GM19023 (cell line): ENCODE results near the gene TMC8.
A peak's percentile ranks its signal among the peaks of the same experiment; 100 is the strongest.
"Not testable (repeated sequence)": the region's sequence is repeated elsewhere in the genome, so short reads cannot be mapped to it uniquely, and the experiment has no call there.

Source experiments
- ATAC-seq: cut with Tn5 transposase; IDR thresholded peaks from one replicate; pipeline ENCODE4 v1.9.1; 2021; ENCODE audit warnings: mild to moderate bottlenecking, moderate library complexity; ENCODE audit not compliant: unreplicated experiment

The TMC8 gene

GRCh38 chr17:78133971-78134898 lies 3.7 kb downstream of the TMC8 start:
- ATAC-seq: no peak

DNA sequence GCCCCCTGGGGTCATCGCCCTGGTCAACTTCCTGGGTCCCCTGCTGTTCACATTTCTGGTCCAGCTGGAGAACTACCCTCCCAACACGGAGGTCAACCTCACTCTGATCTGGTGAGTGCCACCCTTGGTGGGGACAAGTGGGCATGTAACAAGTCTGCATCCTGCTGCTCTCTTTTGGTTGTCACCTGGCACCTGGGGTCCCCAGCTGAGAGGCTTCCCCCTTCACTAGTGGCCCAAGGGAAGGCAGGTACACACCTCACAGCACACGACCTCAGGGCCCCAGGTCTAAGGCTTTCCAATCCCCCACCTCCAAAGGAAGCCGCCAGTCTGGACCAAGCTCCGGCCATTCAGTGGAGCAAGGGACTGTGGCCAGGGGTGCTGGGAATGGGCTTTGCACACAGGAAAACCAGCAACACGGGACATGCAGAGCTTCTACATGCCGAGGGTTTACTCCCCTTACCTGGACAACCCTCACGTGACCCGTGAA lies 4.4 kb downstream of the TMC8 start:
- ATAC-seq: no peak

GRCh38 chr17:78135858-78136500 lies 5.4 kb downstream of the TMC8 start:
- no peak for ATAC-seq

DNA sequence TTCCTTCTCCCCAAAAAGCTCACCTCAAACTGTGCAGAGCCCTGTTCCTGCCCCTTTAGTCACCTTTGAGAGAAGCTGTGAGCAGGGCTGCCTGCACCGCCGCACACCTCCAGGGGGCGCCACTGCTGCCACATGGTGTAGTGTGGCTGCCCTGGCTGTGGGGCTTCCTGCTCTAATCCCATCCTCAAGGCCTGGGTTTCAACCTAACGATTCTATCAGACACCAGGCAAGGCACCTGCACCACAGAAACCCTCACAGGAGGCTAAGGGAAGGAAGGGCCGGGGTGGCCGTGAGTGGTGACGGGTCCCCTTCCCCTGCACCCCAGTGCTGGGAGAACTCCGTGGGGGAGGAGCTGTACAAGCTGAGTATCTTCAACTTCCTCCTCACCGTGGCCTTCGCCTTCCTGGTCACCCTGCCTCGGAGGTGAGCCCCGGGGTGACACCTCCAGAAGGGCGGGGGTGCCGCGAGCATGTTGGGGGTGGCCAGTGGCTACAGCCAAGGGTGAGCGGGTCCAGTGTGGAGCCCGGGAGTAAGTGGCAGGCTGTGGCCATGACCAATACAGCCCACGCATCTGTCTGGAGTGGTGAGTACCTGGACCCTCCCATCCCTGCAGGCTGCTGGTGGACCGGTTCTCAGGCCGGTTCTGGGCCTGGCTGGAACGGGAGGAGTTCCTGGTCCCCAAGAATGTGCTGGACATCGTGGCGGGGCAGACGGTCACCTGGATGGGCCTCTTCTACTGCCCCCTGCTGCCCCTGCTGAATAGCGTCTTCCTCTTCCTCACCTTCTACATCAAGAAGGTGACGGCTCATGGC lies 7.0 kb downstream of the TMC8 start:
- ATAC-seq: no peak

DNA sequence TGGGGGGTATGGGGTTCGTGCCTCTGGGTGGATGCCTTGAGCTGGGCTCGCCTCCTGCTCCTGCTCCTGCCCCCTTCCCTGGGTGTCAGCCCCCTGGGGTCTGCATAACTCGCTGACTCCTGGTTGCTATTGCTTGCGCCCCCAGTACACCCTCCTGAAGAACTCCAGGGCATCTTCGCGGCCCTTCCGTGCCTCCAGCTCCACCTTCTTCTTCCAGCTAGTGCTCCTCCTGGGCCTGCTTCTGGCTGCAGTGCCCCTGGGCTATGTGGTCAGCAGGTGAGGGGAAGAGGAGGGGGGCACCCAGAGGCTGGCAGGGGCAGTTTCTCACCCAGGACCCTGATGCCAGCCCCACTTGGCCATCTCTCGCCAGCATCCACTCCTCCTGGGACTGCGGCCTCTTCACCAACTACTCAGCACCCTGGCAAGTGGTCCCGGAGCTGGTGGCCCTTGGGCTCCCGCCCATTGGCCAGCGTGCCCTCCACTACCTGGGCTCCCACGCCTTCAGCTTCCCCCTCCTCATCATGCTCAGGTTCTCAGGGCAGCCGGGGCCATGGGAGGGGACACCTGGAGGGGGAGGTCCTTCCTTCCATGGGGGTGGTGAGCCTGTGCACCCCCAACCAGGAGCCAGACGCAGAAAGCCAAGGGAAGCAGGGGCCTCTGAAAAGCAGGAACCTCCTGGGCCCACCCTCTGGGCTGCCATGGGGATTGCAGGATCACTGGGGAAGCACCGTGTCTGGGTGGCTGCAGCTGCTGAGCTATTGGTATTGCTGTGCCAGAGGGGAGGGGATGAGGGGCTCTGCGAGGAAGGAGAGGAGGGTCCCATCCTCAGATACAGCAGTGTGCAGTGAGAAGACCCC lies 7.9 kb downstream of the TMC8 start:
- no peak for ATAC-seq

- ATAC-seq: not testable (repeated sequence)
These were observed 9.2 kb downstream of the TMC8 start for GRCh38 chr17:78139861-78140168.

GRCh38 chr17:78140169-78141051 lies 9.8 kb downstream of the TMC8 start:
- ATAC-seq: peak; percentile 75

DNA sequence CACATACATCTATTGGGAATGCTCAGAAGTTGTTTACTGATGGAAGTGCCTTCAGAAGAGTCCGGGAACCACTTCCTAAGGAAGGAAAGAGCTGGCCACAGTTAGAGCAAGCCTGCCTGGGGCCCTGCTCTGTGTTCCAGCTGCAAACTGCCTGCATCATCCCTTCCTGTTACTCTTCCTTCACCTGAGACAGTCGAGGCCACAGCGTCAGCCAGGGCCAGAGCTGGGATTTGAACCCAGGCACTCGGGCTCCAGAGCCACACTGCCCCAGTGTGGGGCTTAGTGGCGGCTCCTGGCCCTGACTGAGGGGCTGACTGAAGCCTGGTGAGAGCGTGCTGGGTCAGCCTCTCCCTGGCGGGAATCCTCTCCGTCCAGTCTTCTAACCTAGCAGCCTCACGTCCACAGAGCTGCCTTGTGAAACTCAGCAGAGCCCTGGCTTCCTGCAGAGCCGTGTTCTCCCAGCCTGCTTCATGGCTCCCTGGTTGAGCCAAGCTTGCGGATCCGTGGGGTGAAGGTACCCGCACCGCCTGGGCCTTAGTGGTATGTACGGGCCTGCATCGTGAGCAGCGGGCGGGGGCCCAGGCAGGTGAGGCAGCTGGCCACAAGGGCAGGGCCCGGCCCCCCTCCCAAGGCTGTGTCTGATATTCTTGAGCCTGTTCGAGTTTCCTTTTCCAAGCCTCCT lies 11.0 kb downstream of the TMC8 start:
- no peak for ATAC-seq

DNA sequence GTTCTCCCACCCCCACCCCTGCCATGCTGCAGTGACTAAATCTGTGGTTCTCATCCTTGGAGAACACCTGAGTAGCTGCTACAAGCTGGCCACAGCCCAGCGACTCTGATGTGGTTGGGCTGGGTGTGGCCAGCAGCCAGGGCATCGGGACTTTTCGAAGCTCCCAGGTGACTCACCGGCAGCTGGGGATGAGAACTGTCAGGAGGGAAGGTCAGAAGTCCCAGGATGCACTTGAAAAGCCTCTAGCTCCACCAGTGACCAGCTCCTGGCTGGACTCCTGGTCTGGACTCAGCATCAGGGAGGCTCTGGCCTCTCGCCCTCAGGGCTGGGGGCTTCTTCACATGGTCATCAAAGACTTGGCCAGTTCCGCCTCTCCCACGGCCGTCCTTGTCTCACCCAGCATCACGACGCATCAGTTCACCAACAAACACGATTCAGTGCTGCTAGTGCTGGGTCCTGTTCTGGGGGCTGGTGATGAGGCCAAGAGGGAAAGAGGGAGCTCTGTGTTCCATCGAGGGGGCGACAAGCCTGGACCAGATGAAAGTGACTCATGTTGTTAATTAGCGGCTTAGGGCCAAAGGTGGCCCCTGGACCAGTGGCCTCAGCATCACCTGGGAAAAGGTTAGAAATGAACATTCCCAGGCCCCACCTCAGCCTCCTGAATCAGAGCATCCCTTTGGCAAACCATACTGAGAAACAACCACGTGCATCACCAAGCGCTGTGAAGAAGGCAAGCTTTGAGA lies 11.7 kb downstream of the TMC8 start:
- no peak for ATAC-seq

DNA sequence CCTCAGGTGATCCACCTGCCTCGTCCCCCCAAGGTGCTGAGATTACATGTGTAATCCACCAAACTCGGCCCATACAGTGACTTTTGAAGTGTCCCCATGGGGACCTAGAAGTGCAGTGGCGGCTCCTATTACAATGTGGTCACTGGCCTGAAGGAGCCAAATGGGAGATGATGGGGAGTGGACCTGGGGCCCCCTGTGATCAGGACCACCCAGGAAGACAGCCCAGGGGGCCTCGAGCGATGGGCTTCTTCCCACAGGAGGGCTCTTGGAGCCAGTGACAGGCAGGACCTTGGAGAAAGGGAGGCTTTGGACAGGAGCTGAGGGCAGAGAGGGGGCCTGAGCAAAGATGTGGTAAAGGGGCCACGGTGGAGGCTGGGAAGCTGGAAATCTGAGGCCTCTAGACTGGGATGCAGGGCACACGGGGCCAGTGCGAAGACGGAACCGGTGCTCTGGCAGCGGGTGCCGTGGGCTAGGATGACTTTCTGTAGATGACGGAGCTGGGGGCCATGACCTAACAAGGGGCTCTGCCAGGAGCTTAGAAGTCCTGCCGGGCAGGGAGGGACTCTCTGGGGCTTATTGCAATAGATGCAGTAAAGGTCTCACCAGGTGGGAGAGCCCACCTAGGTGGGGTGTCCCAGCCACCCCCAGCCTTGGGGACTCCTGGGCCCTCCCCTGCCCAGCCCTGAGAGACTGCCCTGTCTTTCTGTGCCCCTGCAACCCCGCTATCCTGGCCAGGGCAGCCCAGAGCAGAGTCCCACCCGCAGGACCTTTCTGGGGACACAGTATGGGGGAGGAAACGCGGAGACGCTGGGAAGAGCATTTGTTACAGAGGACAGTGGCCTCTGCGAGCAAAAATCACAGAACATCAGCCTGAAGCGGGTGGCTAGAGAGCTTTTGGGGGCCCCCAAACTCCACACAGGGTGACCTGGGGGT lies 12.9 kb downstream of the TMC8 start:
- no peak for ATAC-seq

DNA sequence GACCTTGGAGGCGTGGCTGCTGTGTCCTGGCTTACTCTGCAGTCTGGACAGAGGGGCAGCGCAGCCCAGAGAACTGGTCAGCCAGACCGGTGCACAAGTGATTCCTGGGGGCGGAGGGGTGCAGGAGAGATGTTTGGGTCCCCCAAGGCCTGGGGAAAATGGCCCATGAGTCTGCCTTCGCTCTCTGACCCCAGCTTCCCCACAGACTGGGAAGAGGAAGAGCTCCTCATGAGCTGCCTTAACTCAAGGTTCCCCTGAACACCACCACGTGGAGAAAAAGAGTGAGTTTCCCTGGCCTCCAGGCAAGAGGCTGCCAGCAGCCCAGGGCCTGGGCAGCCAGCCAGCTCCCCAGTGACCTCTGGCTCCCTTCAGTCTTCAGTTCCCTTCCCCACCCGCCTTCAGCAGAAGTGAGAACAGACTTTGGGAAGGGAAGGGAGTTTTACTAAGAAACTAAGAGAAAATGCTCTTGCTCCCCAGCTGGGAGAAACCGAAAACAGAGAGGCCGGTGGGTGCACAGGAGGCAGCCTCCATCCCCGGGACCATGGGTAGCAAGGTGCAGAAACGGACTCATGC lies 13.7 kb downstream of the TMC8 start:
- no peak for ATAC-seq

- ATAC-seq: no peak
These were observed 14.4 kb downstream of the TMC8 start for GRCh38 chr17:78144736-78145641.

DNA sequence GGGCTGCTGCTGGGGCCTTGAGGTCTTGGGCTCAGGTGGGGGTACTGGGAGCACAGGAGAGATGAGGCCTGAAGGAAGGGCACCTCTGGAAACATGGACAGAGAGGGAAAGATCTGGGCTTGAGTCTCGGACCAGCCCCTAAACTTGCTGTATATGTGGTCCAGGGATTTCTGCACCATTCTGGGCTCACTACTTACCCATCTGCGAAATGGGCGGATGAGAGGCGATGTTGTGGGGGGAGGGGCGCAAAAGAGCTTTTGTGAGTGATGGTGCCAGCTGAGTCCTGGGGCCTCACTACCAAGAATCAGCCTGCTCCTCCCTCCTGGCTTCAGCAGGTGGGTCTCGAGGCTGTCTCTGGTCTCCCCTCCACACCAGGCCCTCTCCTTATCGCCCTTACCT lies 15.9 kb downstream of the TMC8 start:
- ATAC-seq: no peak

GRCh38 chr17:78146881-78147280 lies 16.3 kb downstream of the TMC8 start:
- ATAC-seq: no peak

DNA sequence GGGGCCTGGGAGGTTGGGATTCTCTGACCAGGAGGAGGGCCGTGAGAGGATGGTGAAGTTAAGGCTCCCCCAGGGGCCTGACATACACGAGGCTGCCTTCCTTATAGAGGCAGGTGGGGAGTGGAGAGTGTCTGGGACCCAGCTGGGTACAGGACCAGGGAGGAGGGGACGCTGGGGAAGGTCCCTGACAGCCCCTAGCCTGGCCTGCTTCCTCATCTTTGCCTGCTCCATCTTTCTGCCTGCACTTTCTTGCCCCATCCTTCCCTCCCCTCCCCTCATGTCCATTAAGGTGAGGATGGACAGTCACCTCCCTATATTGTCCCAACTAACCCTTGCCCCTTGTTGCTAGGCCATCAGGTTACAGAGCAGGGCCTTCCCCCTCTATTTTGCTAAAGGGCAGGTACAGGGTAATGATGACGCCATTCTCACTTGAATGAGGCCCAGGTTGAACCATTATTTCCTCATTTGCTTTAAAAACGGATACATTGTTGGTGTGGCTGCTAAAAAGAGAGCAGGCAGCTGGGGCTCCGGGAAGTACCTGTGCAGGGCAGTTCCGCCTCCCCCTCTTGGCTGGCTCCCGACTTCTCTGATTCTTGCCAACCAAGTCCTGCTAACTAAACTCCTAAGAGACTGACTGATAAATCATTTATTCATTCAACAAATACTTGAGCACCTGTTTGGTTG lies 16.9 kb downstream of the TMC8 start:
- ATAC-seq: no peak
